GM19023 (cell line): ENCODE measurements around the gene IP6K1.
"Not testable (repeated sequence)": the region's sequence is repeated elsewhere in the genome, so short reads cannot be mapped to it uniquely, and the experiment has no call there.

ENCODE experiments used
- ATAC-seq: cut with Tn5 transposase; IDR thresholded peaks from one replicate; pipeline ENCODE4 v1.9.1; 2021; ENCODE audit warnings: mild to moderate bottlenecking, moderate library complexity; ENCODE audit not compliant: unreplicated experiment

Gene IP6K1

GRCh38 chr3:49714728-49715550 lies 71.4 kb downstream of the IP6K1 start:
- ATAC-seq: no peak

DNA sequence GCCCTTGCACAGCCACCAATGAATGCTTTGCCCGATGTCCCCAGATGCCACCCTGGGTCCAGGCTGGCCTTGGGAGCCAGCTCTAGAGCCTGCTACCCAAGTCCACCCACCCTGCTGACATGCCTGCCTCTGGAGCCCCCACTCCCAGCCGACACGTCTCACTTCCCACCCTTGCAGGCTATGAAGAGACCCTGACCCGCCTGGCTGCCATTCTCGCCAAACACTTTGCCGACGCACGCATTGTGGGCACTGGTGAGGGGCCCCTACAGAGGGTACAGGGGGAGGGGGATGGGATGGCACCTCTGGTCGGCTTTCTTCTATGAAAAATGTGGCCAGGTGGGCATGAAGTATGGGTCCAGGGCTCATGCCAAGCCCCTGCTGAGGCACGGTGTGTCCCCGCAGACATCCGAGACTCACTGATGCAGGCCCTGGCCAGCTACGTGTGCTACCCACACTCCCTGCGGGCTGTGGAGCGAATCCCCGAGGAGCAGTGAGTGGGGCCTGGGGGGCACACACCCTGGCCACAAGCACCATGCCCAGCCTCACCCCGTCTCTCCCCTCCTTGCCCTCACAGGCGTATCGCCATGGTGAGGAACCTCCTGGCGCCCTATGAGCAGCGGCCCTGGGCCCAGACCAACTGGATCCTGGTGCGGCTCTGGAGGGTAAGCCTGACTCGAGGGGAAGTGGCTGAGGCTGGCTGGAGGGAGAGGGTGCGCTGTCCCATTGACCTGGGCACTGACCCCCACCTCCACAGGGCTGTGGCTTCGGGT lies 72.8 kb downstream of the IP6K1 start:
- ATAC-seq: no peak

DNA sequence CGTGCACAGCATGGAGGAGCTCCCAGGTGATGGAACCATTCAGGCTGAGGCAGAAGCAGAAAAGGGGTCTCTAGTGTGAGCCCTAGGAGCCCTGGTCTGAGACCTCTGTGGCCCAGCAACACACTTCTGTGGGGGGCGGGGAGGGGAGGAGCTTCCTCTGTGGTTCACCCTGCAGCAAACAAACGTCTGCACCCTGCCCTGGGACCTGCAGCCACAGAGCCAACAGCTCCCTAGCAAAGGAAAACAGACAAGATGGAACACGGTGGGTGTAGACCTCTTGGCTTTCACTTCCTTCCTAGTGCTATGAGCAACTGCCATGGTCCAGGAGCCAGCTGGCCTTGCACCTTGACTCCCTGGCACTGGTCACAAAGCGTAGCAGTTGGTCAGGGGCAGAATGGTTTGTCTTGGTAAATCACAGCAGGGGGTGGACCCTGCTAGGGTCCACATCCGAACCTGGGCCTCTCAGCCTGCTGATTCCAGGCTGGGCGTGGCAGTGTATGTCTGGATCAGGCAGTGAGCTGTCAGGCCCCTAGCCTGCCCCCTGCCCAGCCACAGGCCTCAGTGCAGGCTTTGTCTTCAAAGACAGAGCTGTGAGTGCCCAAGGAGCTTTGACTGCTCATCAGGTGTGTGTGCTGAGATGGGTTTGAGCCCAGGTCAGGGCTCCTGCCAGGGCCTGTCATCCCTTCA lies 73.6 kb downstream of the IP6K1 start:
- no peak for ATAC-seq

DNA sequence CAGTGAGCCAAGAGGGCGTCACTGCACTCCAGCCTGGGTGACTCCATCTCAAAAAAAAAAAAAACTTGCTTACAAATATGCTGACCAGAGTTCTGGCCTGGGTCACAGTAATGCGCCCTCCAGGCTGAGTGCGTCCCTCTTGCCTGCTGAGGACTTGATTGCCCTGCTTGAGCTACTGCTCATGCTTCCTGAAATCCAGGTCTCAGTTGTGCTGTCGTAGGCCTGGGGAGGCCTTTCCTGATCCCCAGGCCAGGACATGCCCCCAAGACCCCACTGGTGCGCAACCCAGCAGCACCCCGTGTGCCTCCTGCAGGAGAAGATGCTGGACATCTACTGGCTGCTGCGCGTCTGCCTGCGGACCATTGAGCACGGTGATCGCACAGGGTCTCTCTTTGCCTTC lies 74.2 kb downstream of the IP6K1 start:
- no peak for ATAC-seq

DNA sequence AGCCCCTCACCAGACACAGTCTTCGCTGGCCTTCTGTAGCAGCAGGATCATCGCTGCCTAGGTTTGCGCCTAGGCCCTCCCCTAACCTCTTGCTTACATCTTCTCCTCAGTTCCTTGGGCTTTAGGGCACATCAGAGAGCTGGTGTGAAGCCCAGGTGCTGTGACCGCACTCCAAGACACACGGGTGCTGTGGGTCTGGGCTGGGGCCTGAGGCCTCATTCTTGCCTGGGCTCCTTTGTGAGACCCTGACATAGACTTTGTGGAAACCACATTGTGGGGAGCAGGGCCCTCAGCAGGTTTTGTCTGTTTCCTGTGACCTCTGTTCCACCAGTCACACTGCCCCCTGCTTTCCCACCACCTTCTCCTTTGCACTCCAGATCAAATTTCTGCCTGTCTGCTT lies 74.9 kb downstream of the IP6K1 start:
- ATAC-seq: no peak

GRCh38 chr3:49709852-49710251 lies 76.5 kb downstream of the IP6K1 start:
- ATAC-seq: no peak

DNA sequence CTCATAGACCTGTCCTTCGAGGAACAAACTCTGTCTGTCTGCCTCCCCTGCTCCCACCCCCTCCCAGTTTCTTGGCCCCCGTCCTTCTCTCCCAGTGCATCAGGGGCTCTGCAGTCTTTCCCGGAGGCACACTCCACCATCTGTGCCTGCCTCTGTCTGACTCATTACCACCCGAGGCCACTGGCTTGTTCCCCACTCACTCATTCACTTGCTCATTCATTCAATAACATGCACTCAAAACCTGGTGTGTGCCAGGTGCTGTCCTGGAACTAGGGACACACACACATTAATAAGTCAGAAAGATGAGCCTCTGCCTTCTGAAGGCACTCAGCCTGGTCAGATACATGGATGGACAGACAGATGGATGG lies 79.2 kb downstream of the IP6K1 start:
- no peak for ATAC-seq

- ATAC-seq: no peak
Measured at GRCh38 chr3:49706456-49707112, 79.8 kb downstream of the IP6K1 start.

DNA sequence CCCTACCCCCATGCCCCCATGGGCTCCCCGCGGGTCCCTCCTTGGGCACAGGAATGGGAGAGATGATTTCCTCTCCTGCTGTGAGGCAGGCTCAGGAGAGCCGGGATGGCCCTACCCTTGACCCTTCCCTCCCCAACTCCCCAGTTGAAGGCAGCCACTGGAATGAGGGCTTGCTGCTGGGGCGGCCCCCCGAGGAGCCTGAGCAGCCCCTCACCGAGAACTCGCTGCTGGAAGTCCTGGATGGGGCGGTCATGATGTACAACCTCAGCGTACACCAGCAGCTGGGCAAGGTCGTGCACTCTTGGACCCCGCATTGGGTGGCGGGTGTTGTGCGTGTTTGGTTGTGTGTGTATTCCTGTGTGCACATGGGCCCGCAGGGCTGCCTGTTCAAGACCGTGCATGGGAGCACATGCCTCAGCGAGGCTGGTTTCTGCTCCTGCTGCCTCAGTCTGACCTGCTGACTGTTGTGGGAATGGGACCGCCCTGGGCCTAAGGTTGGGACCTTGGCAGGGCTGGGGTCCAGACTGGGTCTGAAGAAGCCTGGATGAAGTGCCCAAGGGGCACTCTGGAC lies 80.9 kb downstream of the IP6K1 start:
- no peak for ATAC-seq

- no peak for ATAC-seq
Measured at GRCh38 chr3:49704629-49705028, 81.7 kb downstream of the IP6K1 start.

GRCh38 chr3:49703956-49704355 lies 82.4 kb downstream of the IP6K1 start:
- ATAC-seq: no peak

GRCh38 chr3:49703443-49703927 lies 82.9 kb downstream of the IP6K1 start:
- ATAC-seq: no peak

GRCh38 chr3:49702672-49703071 lies 83.7 kb downstream of the IP6K1 start:
- no peak for ATAC-seq

DNA sequence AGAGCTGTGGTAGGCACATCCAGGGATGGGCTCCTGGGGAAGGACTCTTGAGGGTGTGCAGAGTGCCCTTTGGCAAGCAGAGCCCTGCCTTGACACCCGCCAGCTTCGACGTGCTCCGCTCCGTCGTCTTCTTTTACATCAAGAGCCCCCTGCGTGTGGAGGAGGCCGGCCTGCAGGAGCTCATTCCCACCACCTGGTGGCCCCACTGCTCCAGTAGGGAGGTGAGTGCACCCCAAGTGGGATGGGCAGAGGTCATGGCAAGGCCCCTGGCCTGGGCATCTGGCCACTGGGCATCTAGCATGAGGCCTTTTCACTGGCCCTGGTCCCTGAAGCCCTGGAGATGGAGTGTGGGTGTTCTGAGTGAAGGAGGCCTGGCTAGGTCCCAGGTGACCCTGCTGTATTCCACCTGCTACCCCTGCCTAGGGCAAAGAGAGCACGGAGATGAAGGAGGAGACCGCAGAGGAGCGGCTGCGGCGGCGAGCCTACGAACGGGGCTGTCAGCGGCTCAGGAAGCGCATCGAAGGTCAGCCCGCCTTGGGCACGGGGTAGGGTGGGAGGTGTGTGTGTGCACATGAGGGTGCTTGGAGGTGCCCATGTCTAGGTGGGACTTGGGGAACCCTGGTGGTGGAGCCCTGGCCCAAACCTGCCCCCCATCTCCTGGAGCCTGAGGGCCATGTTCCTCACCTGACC lies 84.8 kb downstream of the IP6K1 start:
- ATAC-seq: no peak

- no peak for ATAC-seq
Measured at GRCh38 chr3:49700453-49701128, 85.8 kb downstream of the IP6K1 start.

DNA sequence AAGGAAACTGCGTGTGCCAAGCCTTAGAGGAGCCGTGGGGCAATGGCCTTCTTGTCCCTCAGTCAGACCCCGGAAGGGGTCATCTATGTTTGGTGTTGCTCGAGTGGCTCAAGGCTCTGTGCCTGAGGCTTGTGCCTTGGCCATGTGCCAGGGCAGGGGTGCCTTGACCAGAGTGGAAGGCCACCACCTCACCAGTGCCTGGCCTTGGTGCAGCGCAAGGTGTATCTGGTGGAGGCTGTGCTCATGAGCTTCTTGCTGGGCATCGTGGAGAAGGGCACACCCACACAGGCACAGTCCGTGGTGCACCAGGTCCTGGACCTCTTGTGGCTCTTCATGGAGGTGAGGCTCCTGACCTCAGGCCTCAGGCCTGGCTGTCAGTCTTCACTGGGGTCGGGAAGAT lies 86.3 kb downstream of the IP6K1 start:
- no peak for ATAC-seq

DNA sequence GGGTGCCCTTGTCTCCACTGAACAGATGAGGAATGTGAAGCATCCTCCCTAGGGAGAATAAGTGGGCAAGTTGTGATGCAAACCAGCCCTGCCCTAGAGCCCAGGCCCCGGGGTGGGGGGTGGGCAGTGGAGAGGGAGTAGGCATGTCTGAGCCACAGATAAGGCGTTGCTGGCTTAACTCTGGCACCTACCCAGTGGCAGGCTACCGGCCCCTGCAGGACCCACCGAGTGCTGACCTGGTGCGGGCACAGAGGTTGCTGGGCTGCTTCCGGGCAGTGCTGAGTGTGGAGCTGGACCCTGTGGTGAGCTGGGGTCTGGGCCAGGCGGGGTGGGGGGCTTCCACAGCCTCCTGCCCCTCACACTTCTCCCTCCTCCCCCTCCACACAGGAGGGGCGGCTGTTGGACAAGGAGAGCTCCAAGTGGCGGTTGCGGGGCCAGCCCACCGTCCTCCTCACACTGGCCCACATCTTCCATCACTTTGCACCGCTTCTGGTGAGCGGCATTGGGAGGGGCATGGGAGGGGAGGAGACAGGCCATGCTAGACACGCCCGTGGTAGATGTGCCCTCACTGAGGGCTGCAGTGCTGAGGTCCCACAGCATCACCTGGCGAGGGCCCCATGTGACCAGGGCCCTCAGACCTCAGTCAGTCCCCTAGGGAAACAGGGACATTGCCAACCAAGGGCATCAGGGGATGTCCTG lies 86.9 kb downstream of the IP6K1 start:
- no peak for ATAC-seq

GRCh38 chr3:49695350-49696015 lies 90.9 kb downstream of the IP6K1 start:
- ATAC-seq: not testable (repeated sequence)
